HEK293 (cell line): ENCODE measurements around the gene PLCL1.

Experiments used
- CTCF ChIA-PET: fragments of 350-600 bp; formaldehyde crosslinking; extraction: SDS; loops from one replicate; lab custom pipeline; 2021; ENCODE audit warnings: antibody characterized with exemption; lab: Yijun Ruan, JAX
- POLR2A ChIA-PET: fragments of 300-600 bp; formaldehyde crosslinking; extraction: SDS; loops from one replicate; lab custom pipeline; 2020; ENCODE audit warnings: antibody characterized with exemption, inconsistent platforms; lab: Yijun Ruan, JAX
- H3K27ac ChIP-seq: fragments of 200-500 bp; sonication (Bioruptor generic); 2 replicates; pipeline ENCODE4 v1.5.1; 2014; ENCODE audit warnings: low read depth, low read length, control low read depth, inconsistent platforms; ENCODE audit errors: extremely low read depth
- H3K36me3 ChIP-seq, 2 experiments: fragments of 200-500 bp in 1 of 2; sonication (Bioruptor generic) in 1 of 2; 1 replicate in 1 of 2; 2 replicates in 1 of 2; pipeline ENCODE4 v1.5.1; 2014 to 2017; ENCODE audit warnings: inconsistent platforms in 2 of 2, low read length in 2 of 2; ENCODE audit not compliant: control insufficient read depth in 2 of 2, insufficient read depth in 1 of 2
- H3K4me1 ChIP-seq: fragments of 200-500 bp; sonication (Bioruptor generic); 2 replicates; pipeline ENCODE4 v1.5.1; 2014; ENCODE audit warnings: mild to moderate bottlenecking, low read length, inconsistent platforms; ENCODE audit not compliant: control insufficient read depth, insufficient read depth
- H3K4me3 ChIP-seq: 2 replicates; pipeline ENCODE4 v1.5.1; 2011; ENCODE audit warnings: low read depth, mild to moderate bottlenecking, control low read depth, low read length, moderate library complexity
- H3K9me3 ChIP-seq: fragments of 200-500 bp; sonication (Bioruptor generic); 2 replicates; pipeline ENCODE4 v1.5.1; 2014; ENCODE audit warnings: low read depth, low read length, inconsistent platforms; ENCODE audit not compliant: control insufficient read depth, insufficient read depth
- ATF2 ChIP-seq: fragments of 450-650 bp; formaldehyde crosslinking; IDR thresholded peaks from 2 replicates; pipeline ENCODE4 v1.5.1; 2016; ENCODE audit warnings: missing biosample characterization, missing genetic modification characterization, low read depth
- PRDM10 ChIP-seq: fragments of 450-650 bp; formaldehyde crosslinking; IDR thresholded peaks from 2 replicates; pipeline ENCODE4 v1.5.1; 2016; ENCODE audit warnings: missing biosample characterization, missing genetic modification characterization
- SCRT1 ChIP-seq: fragments of 450-650 bp; formaldehyde crosslinking; IDR thresholded peaks from 2 replicates; pipeline ENCODE4 v1.5.1; 2016; ENCODE audit warnings: missing biosample characterization, missing genetic modification characterization, borderline replicate concordance
- TRIM28 ChIP-seq: IDR thresholded peaks from 2 replicates; pipeline ENCODE4 v1.6.1; 2011; ENCODE audit warnings: low read length, control low read depth, borderline replicate concordance
- ZBTB48 ChIP-seq: fragments of 450-650 bp; formaldehyde crosslinking; IDR thresholded peaks from 2 replicates; pipeline ENCODE4 v1.5.1; 2016; ENCODE audit warnings: missing biosample characterization, missing genetic modification characterization
- ZNF140 ChIP-seq: fragments of 450-650 bp; formaldehyde crosslinking; IDR thresholded peaks from 2 replicates; pipeline ENCODE4 v1.5.1; 2016; ENCODE audit warnings: missing biosample characterization, missing genetic modification characterization
- ZNF148 ChIP-seq: fragments of 450-650 bp; formaldehyde crosslinking; IDR thresholded peaks from 2 replicates; pipeline ENCODE4 v1.5.0; 2017; ENCODE audit warnings: missing biosample characterization, missing genetic modification characterization, borderline replicate concordance
- ZNF169 ChIP-seq: fragments of 450-650 bp; formaldehyde crosslinking; IDR thresholded peaks from 2 replicates; pipeline ENCODE4 v1.5.1; 2016; ENCODE audit warnings: missing biosample characterization, missing genetic modification characterization
- ZNF239 ChIP-seq: fragments of 450-650 bp; formaldehyde crosslinking; IDR thresholded peaks from 2 replicates; pipeline ENCODE4 v1.5.1; 2016; ENCODE audit warnings: missing biosample characterization, missing genetic modification characterization
- ZNF302 ChIP-seq: fragments of 450-650 bp; formaldehyde crosslinking; IDR thresholded peaks from 2 replicates; pipeline ENCODE4 v1.5.1; 2016; ENCODE audit warnings: missing biosample characterization, missing genetic modification characterization, low read depth
- ZNF311 ChIP-seq: fragments of 450-650 bp; formaldehyde crosslinking; IDR thresholded peaks from 2 replicates; pipeline ENCODE4 v1.5.1; 2017; ENCODE audit warnings: missing biosample characterization, missing genetic modification characterization, borderline replicate concordance
- ZNF362 ChIP-seq: fragments of 450-650 bp; formaldehyde crosslinking; IDR thresholded peaks from 2 replicates; pipeline ENCODE4 v1.5.1; 2016; ENCODE audit warnings: missing biosample characterization, missing genetic modification characterization
- ZNF391 ChIP-seq: fragments of 450-650 bp; formaldehyde crosslinking; IDR thresholded peaks from 2 replicates; pipeline ENCODE4 v1.5.1; 2016; ENCODE audit warnings: low read depth, missing biosample characterization, missing genetic modification characterization, borderline replicate concordance
- ZNF561 ChIP-seq: fragments of 450-650 bp; IDR thresholded peaks from 2 replicates; pipeline ENCODE4 v1.5.1; 2018; ENCODE audit warnings: missing biosample characterization, missing genetic modification characterization, borderline replicate concordance
- ZNF645 ChIP-seq: fragments of 450-650 bp; formaldehyde crosslinking; IDR thresholded peaks from 2 replicates; pipeline ENCODE4; 2016; ENCODE audit warnings: missing biosample characterization, missing genetic modification characterization
- ZNF658 ChIP-seq: fragments of 450-650 bp; formaldehyde crosslinking; IDR thresholded peaks from 2 replicates; pipeline ENCODE4; 2016; ENCODE audit warnings: missing biosample characterization, missing genetic modification characterization
- ZNF777 ChIP-seq: fragments of 450-650 bp; formaldehyde crosslinking; IDR thresholded peaks from 2 replicates; pipeline ENCODE4 v1.5.1; 2017; ENCODE audit warnings: missing biosample characterization, missing genetic modification characterization, borderline replicate concordance

Gene PLCL1

GRCh38 chr2:197838579-197838978, 34.2 kb downstream of the PLCL1 start:
- TF ChIP-seq ZNF302 (tag by site-specific recombination) (no peak), ZNF362 (tag by site-specific recombination) (no peak)
- Histone ChIP-seq H3K4me1 (no peaks in the 10 kb centered on the region), H3K27ac (no peak overlapping the region), H3K4me3 (no peak overlapping the region), H3K9me3 (no peaks in the 10 kb centered on the region), H3K36me3 (no peaks in the 10 kb centered on the region)
- ChIA-PET CTCF (interaction anchor here (0.9 kb wide), 1 partner anchor 13 kb away, joined by 5 read pairs; no protein-coding TSS in a partner anchor), POLR2A (no interaction called here)

GRCh38 chr2:197839327-197839726, 34.9 kb downstream of the PLCL1 start:
- ChIA-PET POLR2A (no interaction called here), CTCF (interaction anchor here (1.0 kb wide), 1 partner anchor 26 kb away, joined by 3 read pairs; no protein-coding TSS in a partner anchor)
- H3K9me3 ChIP-seq, result no peaks in the 10 kb centered on the region
- H3K4me1 ChIP-seq, result no peaks in the 10 kb centered on the region
- H3K27ac ChIP-seq, result no peak overlapping the region
- no peaks in the 10 kb centered on the region for H3K36me3 ChIP-seq
- TF ChIP-seq ZNF311 (tag by site-specific recombination) (no peak), ZBTB48 (tag by site-specific recombination) (no peak), ZNF239 (tag by site-specific recombination) (no peak), ZNF658 (no peak), ATF2 (tag by site-specific recombination) (no peak)
- H3K4me3 ChIP-seq, result no peak overlapping the region

- Histone ChIP-seq H3K36me3 (no peaks in the 10 kb centered on the region), H3K27ac (no peak overlapping the region), H3K9me3 (no peaks in the 10 kb centered on the region)
- ChIA-PET POLR2A (no interaction called here), CTCF (interaction anchor here (1.0 kb wide), 1 partner anchor 27 kb away, joined by 3 read pairs; no protein-coding TSS in a partner anchor)
- TF ChIP-seq ZNF645 (tag by site-specific recombination) (no peak), ZNF148 (tag by site-specific recombination) (no peak), SCRT1 (tag by site-specific recombination) (no peak), ZNF391 (tag by site-specific recombination) (no peak), PRDM10 (tag by site-specific recombination) (no peak), ZNF561 (no peak), TRIM28 (no peak), ZNF777 (tag by site-specific recombination) (no peak), ZNF169 (tag by site-specific recombination) (no peak), ZNF140 (tag by site-specific recombination) (no peak)
- TF ChIP-seq, all 188 proteins: peak for 0
- H3K4me1 ChIP-seq, result no peaks in the 10 kb centered on the region
- H3K4me3 ChIP-seq, result no peak overlapping the region
Observed at GRCh38 chr2:197839856-197840255, 35.5 kb downstream of the PLCL1 start.
